Left renal pelvis (tissue), 4 donors: ENCODE data around the gene PPM1H. TPM values are rescaled to one million over a fixed set of nuclear protein-coding genes. Genes with fewer than 3 reads are reported as not detected.
"Not testable (repeated sequence)": the region's sequence is repeated elsewhere in the genome, so short reads cannot be mapped to it uniquely, and the experiment has no call there.

Experiments used
- DNase-seq, 4 donors: peaks; one replicate each; pipeline ENCODE4 v3.0.0-alpha.2; 2013; ENCODE audit warnings: low read depth in 4 of 4, low spot score in 3 of 4
- polyA plus RNA-seq, 4 donors: library from polyadenylated mRNA; unstranded; fragments of 120-200 nt; gene quantifications; one replicate each; pipeline ENCODE4 v1.2.1, GENCODE V29; 2013; ENCODE audit not compliant: insufficient read length in 4 of 4

Gene PPM1H
- polyA plus RNA-seq, 4 donors = 4.1 to 30.8 (median 28.2) TPM

DNA sequence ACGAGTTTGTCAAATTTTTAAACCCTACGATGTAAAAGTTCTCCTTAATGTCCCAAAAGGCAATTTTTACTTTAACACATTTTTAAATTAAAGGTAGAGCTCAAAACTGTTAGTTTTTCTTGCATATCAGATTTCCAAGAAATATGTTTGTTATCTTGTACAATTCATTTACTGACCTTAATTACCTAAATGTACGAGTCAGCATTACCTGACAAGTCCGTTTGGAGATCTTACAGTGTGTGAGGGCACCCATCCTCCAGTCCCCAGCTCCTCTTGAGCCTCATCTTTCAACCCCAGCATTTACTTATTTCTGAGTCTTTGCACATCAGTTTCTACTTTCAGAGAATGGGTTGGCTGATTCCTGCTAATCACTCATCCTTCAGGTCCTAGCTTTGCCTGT, 23.7 kb downstream of the PPM1H start:
- no peak for DNase-seq

DNA sequence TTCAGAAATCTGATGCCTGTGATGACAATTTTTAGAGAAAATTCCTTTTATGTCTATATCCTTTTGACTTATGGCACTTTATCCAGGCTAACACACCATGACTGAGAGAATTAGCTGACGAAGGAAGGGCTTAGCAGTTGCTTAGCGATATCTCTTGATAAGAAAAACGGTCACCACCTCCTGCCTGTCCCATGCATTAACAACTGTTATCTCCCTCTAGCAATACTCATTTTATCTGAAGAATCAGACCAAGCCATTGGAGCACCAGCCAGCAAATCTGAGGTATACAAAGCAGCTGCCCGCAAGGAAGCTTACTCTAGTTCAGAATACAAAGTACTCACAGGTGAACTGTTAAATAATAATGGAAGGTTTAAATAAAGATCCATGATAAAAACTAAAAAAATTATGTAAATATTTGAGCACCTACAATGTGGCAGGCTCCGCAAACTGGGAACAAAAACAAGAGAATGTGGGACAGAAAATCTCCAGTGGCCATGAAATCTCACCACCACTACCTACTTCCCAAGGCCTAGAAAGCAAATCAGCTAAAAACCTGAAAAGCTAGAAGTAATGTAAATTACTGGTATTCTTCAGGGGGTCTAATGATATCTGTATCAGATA, 24.3 kb downstream of the PPM1H start:
- DNase-seq = no peak

DNA sequence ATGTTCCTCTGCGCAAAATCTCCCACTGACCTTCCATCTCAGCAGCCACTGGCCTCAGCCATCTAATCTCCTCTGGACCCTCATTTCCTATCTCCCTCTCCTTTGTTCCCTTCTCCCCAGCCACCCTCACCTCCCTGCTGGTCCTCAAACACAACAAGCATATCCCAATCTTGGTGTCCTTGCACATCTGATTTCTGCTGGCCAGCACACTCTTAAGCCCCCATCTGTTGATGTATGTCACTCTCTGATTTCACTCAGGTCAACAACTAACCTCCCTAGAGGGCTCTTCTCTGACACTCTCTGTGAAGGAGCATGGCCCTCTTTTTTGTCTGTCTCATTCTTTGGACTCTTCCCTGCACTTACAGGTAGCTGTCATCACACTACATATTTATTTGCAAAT, 25.6 kb downstream of the PPM1H start:
- DNase-seq = no peak

DNA sequence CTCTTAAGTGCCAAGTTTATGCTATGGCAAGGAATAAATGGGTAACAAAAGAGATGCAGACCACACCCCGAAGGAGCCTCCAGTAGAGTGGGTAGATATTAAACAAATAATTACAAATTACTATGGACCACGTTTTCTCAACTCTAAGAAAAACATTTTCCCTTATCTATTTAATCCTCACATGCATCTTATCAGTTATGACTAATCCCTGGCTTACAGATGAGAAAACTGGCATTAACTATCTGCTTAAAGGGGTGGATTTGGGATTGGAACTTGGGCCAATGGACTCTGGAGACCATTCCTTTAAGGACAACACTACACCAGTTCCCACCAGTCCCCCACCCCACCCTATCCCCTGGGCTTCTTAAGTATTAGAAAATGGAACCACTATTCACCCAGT, 26.3 kb downstream of the PPM1H start:
- DNase-seq = no peak

DNA sequence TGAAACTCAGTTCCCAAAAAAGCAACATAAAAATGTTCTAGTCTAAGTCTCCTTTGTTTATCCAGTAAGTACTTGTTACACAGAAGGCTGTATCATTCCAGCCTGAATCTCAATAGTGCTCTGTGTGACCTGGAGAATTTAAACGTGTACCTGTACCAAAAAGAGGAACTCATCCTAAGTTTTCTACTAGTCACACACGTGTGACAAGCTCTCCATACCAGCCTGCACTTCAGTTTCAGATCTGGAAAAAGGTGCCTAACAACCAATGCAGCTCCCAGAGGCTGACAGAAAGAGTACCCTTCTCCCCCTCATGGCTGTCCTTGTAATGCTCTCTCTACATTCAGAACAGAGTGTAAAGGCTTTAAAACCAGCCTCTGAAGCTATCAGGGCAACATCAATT, 27.4 kb downstream of the PPM1H start:
- DNase-seq = no peak

DNA sequence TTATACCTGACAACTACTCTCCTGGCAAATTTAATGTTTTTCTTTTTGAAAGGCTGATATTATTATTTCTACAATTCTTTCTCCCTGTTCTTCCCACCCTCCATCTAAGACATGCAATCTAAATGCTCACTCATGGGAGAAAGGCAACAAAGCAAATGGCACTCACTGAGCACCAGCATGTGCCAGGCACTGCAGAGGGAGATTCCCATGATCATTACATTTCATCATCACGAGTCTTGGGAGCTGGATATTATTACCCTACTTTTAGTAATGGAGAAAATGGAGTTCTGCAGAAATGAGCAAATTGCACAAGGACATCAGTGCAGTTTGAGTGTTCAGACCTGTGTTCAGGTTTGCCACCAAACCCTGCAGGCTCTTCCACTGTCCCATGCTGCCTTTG, 27.9 kb downstream of the PPM1H start:
- DNase-seq = no peak

DNA sequence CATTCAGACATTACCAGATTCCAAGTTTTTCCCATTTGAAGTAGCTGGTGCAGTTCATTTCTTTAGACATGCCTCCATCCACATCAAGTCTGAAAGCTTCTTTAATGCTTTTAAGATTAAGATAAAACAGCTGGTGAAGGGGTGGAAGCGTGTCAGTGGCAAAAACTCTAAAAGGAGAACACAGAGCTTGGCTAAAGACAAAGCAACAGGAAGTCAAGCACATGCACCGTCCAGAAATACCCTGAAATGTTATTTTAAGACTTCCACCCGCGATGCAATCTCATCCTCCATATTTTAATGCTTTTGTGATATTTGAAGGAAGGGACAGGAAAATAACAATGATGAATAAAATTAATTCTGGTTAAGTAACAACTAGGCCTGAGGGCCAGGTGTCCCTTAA, 31.8 kb downstream of the PPM1H start:
- no peak for DNase-seq

DNA sequence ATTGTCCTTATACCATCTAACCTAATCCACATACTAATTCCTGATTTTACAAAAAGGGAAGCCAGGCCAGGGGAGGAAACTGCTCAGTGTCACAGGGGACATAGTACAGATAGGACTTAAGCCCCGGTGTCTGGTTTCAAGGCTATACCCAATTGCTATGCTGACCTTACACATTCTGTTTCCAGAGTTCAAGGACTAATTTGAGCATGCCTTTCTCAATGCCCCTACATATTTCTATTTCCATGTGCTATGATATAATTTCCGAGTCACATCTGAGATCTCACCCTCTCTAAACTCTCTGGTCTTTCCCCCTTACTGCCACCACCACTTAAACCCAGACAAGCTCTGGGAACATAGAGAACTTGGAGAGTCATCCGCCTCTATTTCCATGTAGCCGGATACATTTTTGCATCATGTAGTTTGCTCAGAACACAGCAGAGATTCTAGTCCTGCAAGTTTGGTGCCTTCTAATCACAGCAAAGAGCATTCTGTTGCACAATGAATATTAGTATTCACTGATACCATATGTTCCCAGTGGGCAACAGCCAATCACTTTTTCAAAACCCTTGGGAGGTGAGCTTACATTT, 34.2 kb downstream of the PPM1H start:
- no peak for DNase-seq

DNA sequence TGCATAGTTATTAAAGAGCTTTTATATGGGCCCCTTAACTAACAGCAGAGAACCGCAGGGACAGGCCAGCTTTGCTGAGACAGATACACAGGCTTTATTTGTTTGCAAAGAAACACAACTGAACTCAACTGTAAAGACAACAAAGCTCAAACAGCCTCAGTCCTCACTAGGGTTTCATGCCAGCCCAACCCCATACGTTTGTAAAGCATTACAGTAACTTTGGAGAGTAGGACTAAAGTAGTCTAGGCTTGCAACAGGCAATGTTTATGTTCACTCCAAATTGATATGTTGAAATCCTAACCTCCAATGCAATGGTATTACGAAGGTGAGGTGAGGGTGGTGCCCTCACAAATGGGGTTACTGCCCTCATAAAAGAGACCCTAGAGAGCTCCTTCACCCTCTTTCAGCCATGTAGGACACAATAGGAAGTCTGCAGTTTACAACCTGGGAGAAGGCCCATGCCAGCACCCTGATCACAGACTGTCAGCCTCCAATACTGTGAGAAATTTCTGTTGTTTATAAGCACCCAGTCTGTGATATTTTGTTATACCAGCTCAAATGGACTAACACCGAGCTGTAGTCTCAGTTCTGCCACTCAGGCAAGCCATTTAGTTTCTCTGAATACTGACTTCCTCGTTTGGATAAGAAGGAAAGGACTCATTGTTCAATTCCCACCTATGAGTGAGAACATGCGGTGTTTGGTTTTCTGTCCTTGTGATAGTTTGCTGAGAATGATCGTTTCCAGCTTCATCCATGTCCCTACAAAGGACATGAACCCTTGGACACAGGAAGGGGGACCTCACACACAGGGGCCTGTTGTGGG, 35.2 kb downstream of the PPM1H start:
- DNase-seq = no peak

DNA sequence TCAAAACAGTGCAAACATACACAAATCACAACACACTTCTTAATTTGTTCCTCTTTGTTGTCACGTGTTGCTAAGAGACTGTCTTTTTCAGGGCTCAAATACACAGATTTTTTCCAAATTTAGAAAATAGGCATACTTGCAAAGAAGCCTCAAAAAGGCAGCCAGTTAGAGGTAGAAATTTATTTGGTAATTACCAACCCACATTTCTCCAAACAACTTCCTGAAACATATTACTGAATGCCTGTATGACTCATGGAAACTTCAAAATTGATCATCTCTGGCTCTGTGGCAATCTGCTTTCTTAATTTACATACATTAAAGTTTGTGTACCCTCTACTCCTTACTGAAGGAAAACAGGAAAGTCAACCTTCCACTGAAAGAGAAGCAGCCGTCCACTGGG, 36.4 kb downstream of the PPM1H start:
- DNase-seq = no peak

DNA sequence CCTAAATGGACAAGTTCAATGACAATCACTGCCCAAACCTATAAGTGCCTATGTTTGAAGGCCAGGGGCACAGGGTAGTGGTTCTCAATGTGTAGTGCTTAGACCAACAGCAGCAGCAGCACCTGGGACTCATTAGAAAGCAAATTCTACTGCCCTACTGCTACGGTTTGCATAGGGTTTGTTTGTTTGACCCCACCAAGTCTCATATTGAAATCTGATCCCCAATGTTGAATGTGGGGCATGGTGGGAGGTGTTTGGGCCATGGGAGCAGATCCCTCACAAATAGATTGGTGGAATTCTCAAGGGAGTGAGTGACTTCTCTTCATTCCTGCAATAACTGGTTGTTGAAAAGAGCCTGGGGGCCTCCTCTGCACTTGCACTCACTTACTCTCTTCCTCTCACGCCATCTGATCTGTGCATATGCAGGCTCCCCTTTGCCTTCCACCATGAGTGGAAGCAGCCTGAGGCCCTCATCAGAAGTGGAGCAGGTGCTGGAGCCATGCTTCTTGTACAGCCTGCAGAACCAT, 39.5 kb downstream of the PPM1H start:
- no peak for DNase-seq

DNA sequence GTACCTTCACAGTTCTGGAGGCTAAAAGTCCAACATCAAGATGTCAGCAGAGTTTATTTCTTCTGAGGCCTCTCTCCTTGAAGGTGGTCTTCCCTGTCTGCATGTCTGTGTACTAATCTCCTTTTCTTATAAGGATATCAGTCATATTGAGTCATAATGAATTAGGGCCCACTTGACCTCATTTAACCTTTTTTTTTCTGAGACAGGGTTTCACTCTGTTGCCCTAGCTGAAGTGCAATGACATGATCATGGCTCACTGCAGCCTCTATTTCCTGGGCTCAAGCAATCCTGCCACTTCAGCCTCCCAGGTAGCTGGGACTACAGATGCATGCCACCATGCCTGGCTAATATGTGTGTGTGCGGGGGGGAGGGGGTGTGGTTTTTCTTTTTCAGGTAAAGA, 41.7 kb downstream of the PPM1H start:
- no peak for DNase-seq

DNA sequence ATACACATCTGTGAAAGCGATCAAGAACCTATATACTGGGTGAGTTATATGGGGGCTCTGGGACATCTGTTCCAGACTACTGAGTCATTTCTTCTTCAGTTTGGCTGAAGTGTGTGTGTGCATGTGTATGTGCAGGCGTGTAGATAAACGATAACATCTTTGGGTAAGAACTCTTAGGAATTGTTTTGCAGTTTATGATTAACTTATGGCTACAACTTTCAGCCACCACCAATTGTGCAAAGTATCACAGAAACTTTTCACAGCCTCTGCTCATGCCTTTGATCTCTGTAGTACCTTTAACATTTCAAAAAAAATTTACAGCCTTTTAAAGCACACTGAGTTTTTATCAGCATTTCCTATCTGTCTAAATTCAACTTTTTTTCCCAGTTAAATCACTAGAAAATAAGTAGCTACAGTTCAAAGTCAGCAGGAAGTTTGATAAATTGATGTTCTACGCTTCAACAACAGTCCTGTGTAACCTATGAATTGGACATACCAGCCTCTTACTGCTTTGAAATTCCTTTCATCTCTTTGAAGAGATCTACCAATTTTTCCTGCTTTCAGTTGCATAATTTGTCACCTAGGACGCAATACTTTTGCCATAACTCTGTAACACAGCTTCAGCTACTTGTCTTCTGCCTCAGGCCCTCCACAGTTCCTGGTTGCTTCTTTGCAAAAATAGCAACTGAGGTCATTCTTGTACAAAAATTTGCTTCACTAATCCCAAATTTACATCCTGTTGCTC, 43.0 kb downstream of the PPM1H start:
- DNase-seq = no peak

DNA sequence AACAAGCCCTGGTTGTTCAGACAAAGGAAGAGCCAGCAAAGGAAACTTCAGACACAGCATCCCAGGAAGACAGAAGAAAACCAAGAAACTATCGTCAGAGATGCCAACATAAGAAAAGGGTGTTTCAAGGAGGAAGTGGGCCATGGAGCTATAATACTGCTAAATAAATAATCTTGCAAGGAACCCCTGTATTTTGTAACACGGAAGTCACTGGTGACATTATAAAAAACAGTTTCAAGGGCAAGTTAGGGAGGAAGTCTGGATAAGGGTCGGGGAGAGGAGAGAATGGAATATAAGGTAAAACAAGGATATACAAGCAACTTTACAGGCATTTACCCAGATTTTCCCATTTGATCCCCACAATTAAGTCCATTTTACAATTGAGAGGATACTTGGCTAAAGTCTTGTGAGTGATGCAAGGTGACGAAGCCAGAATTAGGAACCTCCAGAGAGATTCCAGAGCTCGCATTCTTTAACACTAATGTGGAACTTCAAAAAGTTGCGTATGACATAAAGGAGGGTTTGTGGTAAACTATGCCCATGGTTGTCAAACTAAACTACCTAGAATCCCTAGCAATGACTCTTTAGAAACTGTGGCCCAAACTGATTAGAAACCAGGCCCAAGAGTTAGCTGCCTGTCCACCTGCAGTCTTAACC, 46.4 kb downstream of the PPM1H start:
- no peak for DNase-seq

DNA sequence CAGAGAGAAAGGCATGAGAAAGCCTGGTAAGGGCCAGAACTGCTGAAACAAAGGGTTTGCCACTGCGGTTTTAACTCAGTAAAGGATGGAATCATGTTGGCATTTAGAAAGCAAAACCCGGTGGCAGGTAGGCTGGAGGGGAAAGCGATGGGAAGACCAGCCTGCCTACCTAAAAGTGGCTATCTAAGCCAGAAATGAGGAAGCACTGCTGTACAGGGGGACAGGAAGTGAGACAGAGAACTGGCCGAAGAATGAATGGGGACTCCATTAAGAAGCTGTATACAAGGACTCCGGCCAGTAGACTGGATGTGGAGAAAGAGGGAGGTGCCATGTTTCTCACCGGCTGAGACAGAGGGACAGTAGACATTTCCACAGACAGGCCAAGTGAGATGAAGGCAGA, 48.2 kb downstream of the PPM1H start:
- no peak for DNase-seq

DNA sequence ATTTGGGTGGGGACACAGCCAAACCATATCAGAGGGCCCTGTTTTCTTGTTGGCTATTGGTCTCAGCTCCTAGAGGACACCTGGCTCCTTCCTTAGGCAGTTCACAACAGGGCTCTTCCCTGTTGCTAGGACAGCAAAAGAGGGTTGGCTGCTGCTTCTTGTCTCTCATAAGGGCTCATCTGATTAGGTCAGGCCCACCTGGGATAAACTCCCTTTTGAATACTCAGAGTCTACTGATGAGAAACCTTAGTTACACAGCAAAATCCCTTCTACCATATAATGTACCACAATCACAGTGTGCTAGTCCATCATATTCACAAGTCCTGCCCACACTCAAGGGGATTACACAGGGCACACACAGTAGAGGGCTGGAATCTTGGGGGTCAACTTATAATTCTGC, 49.7 kb downstream of the PPM1H start:
- no peak for DNase-seq

DNA sequence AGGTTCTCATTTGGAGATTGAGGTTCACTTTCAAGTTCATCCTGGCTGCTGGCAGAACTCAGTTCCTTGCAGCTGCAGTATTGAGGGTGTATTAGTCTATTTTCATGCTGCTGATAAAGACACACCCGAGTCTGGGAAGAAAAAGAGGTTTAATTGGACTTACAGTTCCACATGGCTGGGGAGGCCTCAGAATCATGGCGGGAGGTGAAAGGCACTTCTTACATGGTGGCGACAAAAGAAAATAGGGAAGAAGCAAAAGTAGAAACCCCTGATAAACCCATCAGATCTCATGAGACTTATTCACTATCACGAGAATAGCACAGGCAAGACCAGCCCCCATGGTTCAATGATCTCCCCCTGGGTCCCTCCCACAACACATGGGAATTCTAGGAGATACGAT, 50.1 kb downstream of the PPM1H start:
- not testable (repeated sequence) for DNase-seq

DNA sequence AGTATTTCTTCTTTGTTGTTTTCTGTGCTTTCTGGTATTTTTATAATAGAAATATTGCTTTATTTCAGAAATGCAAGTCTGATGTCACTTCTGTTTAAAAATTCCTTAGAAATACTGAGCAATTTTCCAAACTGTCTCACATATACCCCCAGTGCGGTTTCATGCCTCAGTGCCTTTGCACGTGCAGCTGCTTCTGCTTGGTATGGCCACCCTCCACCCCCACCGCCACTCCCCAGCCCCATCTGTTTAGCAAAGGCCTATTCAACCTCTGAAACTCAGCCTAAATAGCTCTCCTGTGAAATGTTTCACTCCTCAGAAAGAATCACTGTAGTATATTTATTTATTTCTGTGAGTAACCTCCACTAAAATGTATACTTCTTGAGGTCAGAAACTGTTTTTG, 52.3 kb downstream of the PPM1H start:
- no peak for DNase-seq

DNA sequence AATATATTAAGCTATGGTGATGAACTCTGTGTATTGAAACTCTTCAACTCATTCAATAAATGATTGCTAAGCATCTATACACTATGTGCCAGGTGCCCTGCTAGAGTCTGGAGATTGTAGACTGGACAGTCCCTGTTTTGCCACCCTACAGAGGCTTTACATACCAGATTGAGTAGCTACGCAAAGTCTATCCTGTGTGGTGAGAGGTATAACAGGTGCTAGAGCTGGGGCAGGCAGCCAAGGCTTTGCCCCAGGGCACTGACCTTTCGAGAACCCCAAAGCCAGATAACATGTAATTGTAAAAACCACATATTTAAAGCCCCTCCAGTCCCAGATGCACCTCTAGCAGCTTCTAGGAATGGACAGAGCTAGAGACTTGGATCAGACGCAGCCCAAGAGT, 52.8 kb downstream of the PPM1H start:
- DNase-seq = no peak

DNA sequence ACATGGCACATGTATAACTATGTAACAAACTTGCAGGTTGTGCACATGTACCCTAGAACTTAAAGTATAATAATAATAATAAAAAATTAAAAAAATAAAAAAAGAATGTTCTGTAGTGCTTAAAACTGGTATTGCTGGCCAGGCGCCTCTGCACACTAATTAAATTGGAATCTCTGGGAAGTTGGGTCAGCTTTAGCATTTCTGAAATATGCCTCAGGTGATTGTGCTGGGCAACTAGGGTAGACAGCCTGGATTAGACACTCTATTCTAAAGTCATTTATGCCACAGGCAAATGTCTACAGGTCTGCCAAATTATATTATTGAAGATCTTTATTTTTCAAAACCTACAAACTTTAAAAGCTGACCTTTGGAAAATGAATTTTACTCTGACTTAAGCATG, 55.3 kb downstream of the PPM1H start:
- DNase-seq = no peak

DNA sequence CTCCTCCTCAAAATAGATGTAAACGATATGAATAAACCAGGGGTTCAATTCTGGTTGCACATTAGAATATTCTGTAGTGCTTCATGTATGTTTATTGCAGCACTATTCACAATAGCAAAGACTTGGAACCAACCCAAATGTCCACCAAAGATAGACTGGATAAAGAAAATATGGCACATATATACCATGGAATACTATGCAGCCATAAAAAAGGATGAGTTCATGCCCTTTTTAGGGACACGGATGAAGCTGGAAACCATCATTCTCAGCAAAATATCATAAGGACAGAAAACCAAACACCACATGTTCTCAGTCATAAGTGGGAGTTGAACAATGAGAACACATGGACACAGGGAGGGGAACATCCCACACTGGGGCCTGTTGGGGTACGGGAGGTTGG, 55.7 kb downstream of the PPM1H start:
- not testable (repeated sequence) for DNase-seq
